Measurements from ENCODE around the gene GMDS. TPM values are rescaled to one million over a fixed set of nuclear protein-coding genes. Genes with fewer than 3 reads are reported as not detected.

GMDS gene
- total and polyA plus RNA-seq, 2 experiments from 2014 or later: 30.1 to 36.5 TPM

- H3K4me1 ChIP-seq (ENCODE audit: insufficient read depth): peaks cover 12% of the 10 kb centered on the region
- H3K27ac Mint-ChIP-seq: no peak overlapping the region
Observed at GRCh38 chr6:2099870-2100269, 145.5 kb downstream of the GMDS start.

More at GRCh38 chr6:2099870-2100269, 145.5 kb downstream of the GMDS start:
- Mint-ChIP-seq H3K4me3 (no peak overlapping the region), H3K4me1 (peaks cover 5% of the 10 kb centered on the region; the same call in 2 of the 3 replicates), H3K9me3 (no peaks in the 10 kb centered on the region), H3K27me3 (ENCODE audit: insufficient read depth, low read depth, poor library complexity) (no peaks in the 10 kb centered on the region), H3K36me3 (ENCODE audit: low read depth) (no peaks in the 10 kb centered on the region)
- Histone ChIP-seq H3K27me3 (ENCODE audit: insufficient read depth) (no peaks in the 10 kb centered on the region), H3K9me2 (ENCODE audit: insufficient read depth) (no peaks in the 10 kb centered on the region), H3K4me3 (no peak overlapping the region), H3K27ac (ENCODE audit: low read depth) (no peak overlapping the region), H3K4me2 (no peak overlapping the region), H3F3A (replicated peaks; ENCODE audit: low read depth) (no peaks in the 10 kb centered on the region), H4K20me1 (replicated peaks; ENCODE audit: insufficient read depth) (no peaks in the 10 kb centered on the region), H3K79me2 (replicated peaks; ENCODE audit: insufficient read depth) (no peaks in the 10 kb centered on the region), H3K36me3 (ENCODE audit: insufficient read depth) (no peaks in the 10 kb centered on the region), H2AFZ (no peak overlapping the region)
- no peak for DNase-seq (ENCODE audit: low spot score)
- no peak for TF ChIP-seq EZH2phosphoT487 (IDR thresholded peaks at IDR 0.05; ENCODE audit: unreplicated experiment)
- no peak for TF ChIP-seq STAT1 (IDR thresholded peaks at IDR 0.05; ENCODE audit: unreplicated experiment)
- TF ChIP-seq REST (IDR thresholded peaks at IDR 0.05; ENCODE audit: unreplicated experiment): no peak
- no peak for TF ChIP-seq ZNF462 (CRISPR knock-in tag; IDR thresholded peaks at IDR 0.05)
- no peak for TF ChIP-seq POLR2AphosphoS5 (IDR thresholded peaks at IDR 0.05; ENCODE audit: low read depth)
- TF ChIP-seq ETS1 (IDR thresholded peaks at IDR 0.05): no peak
- no peak for TF ChIP-seq NANOG (IDR thresholded peaks at IDR 0.05; ENCODE audit: borderline replicate concordance)
- no peak for TF ChIP-seq ZNF114 (CRISPR knock-in tag; IDR thresholded peaks at IDR 0.05)
- TF ChIP-seq CTCF (conservative IDR thresholded peaks at IDR 0.05; ENCODE audit: low read depth in 2 of 2): no peak
- TF ChIP-seq JUNB (IDR thresholded peaks at IDR 0.05; ENCODE audit: unreplicated experiment): no peak
- TF ChIP-seq EZH2 (IDR thresholded peaks at IDR 0.05; ENCODE audit: low read depth, unreplicated experiment): no peak
- no peak for TF ChIP-seq CREB1 (CRISPR knock-in tag; IDR thresholded peaks at IDR 0.05; ENCODE audit: low read depth)
- TF ChIP-seq ZNF331 (CRISPR knock-in tag; IDR thresholded peaks at IDR 0.05; ENCODE audit: low read depth): no peak
- no peak for ATAC-seq
